Calu3 (cell line): ENCODE results near the gene CCDC92B. TPM values are rescaled to one million over a fixed set of nuclear protein-coding genes. Genes with fewer than 3 reads are reported as not detected.

Experiments
- BruUV-seq: library from RNA; stranded (reverse); fragments of 400-500 nt; replicated peaks from 2 replicates; lab custom pipeline; 2021; lab: Mats Ljungman, UMichigan
- CTCF ChIA-PET: fragments of 300-600 bp; sonication (Branson Sonifier 250); formaldehyde crosslinking; loops from one replicate; lab custom pipeline; 2022; ENCODE audit warnings: antibody characterized with exemption; lab: Charles Lee
- DNase-seq: peaks from one replicate; pipeline ENCODE4 v3.0.0; 2022
- H3K27ac Mint-ChIP-seq: one replicate; pipeline ENCODE4 v1.8.0; 2022; ENCODE audit warnings: mixed read lengths; ENCODE audit not compliant: unreplicated experiment
- H3K27me3 Mint-ChIP-seq: one replicate; pipeline ENCODE4 v1.8.0; 2022; ENCODE audit warnings: mixed read lengths; ENCODE audit not compliant: unreplicated experiment
- H3K36me3 Mint-ChIP-seq: one replicate; pipeline ENCODE4 v1.8.0; 2022; ENCODE audit warnings: mild to moderate bottlenecking, moderate library complexity, mixed read lengths; ENCODE audit not compliant: insufficient read depth, unreplicated experiment
- H3K4me1 Mint-ChIP-seq: one replicate; pipeline ENCODE4 v1.8.0; 2022; ENCODE audit warnings: mild to moderate bottlenecking, low read depth, mixed read lengths; ENCODE audit not compliant: unreplicated experiment
- H3K4me3 Mint-ChIP-seq: one replicate; pipeline ENCODE4 v1.8.0; 2022; ENCODE audit warnings: mild to moderate bottlenecking, low read depth, moderate library complexity, mixed read lengths; ENCODE audit not compliant: unreplicated experiment
- H3K9me3 Mint-ChIP-seq: one replicate; pipeline ENCODE4 v1.8.0; 2022; ENCODE audit warnings: low read depth, mixed read lengths; ENCODE audit not compliant: unreplicated experiment
- intact Hi-C: fragments of 100-400 bp; cut with micrococcal nuclease; formaldehyde crosslinking; loops from one replicate; pipeline ENCODE4 v1.10.0; 2022; ENCODE audit not compliant: unreplicated experiment
- total RNA-seq: library from RNA; stranded (reverse); gene quantifications from 2 replicates; pipeline ENCODE4 v1.2.3, GENCODE V29; 2022
- TF ChIP-seq, protein P1 (sequence below): fragments of 200-600 bp; IDR thresholded peaks from one replicate; pipeline ENCODE4 v1.8.0; 2022; ENCODE audit warnings: antibody characterized with exemption; ENCODE audit not compliant: unreplicated experiment

Gene CCDC92B
- total RNA-seq, 1 experiment from 2014 or later: not detected

GRCh38 chr17:2690165-2691068 is 59.0 kb downstream of the CCDC92B start:
- no peak overlapping the region for H3K4me3 Mint-ChIP-seq
- intact Hi-C loops: no loop called here
- no peak for DNase-seq
- no TSS peak for BruUV-seq
- no peak overlapping the region for H3K27ac Mint-ChIP-seq
- H3K27me3 Mint-ChIP-seq: no peaks in the 10 kb centered on the region
- CTCF ChIA-PET: no interaction called here
- H3K36me3 Mint-ChIP-seq: peaks cover 57% of the 10 kb centered on the region
- H3K4me1 Mint-ChIP-seq: no peaks in the 10 kb centered on the region
- H3K9me3 Mint-ChIP-seq: no peaks in the 10 kb centered on the region
- TF ChIP-seq, protein P1, sequence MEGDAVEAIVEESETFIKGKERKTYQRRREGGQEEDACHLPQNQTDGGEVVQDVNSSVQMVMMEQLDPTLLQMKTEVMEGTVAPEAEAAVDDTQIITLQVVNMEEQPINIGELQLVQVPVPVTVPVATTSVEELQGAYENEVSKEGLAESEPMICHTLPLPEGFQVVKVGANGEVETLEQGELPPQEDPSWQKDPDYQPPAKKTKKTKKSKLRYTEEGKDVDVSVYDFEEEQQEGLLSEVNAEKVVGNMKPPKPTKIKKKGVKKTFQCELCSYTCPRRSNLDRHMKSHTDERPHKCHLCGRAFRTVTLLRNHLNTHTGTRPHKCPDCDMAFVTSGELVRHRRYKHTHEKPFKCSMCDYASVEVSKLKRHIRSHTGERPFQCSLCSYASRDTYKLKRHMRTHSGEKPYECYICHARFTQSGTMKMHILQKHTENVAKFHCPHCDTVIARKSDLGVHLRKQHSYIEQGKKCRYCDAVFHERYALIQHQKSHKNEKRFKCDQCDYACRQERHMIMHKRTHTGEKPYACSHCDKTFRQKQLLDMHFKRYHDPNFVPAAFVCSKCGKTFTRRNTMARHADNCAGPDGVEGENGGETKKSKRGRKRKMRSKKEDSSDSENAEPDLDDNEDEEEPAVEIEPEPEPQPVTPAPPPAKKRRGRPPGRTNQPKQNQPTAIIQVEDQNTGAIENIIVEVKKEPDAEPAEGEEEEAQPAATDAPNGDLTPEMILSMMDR: no peak

- BruUV-seq: TSS peak; percentile 31
- Mint-ChIP-seq H3K4me1 (no peaks in the 10 kb centered on the region), H3K36me3 (peaks cover 51% of the 10 kb centered on the region), H3K27me3 (no peaks in the 10 kb centered on the region), H3K4me3 (no peak overlapping the region), H3K27ac (peak overlapping the region; percentile 39), H3K9me3 (no peaks in the 10 kb centered on the region)
- CTCF ChIA-PET: no interaction called here
- intact Hi-C loops: no loop called here
- TF ChIP-seq, protein P1: no peak
- no peak for DNase-seq
Measured at GRCh38 chr17:2689411-2690164, 59.9 kb downstream of the CCDC92B start.

- intact Hi-C loops: no loop called here
- CTCF ChIA-PET: no interaction called here
- no peaks in the 10 kb centered on the region for H3K4me1 Mint-ChIP-seq
- TF ChIP-seq, protein P1: no peak
- no peaks in the 10 kb centered on the region for H3K27me3 Mint-ChIP-seq
- H3K27ac Mint-ChIP-seq: peak overlapping the region; percentile 39
- H3K36me3 Mint-ChIP-seq: peaks cover 59% of the 10 kb centered on the region
- no TSS peak for BruUV-seq
- no peak overlapping the region for H3K4me3 Mint-ChIP-seq
- DNase-seq: no peak
- no peaks in the 10 kb centered on the region for H3K9me3 Mint-ChIP-seq
Measured at GRCh38 chr17:2688351-2689342, 60.8 kb downstream of the CCDC92B start.

DNA sequence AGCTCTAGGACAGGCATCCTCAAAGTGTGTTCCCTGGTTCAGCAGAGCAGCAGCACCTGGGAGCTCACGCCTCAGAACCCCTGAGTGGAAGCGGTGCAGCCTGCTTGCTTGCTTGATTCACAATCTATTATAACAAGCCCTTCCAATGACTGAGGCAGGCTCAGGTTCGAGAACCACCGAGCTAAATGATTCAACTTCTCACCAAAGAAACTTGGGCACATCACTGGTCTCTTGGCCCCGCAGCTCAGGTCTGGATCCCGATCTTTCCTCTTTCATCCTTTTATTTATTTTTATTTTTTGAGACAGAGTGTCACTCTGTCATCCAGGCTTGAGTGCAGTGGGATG is 62.4 kb downstream of the CCDC92B start:
- no peaks in the 10 kb centered on the region for H3K4me1 Mint-ChIP-seq
- TF ChIP-seq, protein P1: no peak
- peak overlapping the region; percentile 52 for H3K27ac Mint-ChIP-seq
- H3K36me3 Mint-ChIP-seq: peaks cover 54% of the 10 kb centered on the region
- DNase-seq: no peak
- CTCF ChIA-PET: no interaction called here
- H3K4me3 Mint-ChIP-seq: no peak overlapping the region
- no TSS peak for BruUV-seq
- intact Hi-C loops: no loop called here
- H3K9me3 Mint-ChIP-seq: no peaks in the 10 kb centered on the region
- no peaks in the 10 kb centered on the region for H3K27me3 Mint-ChIP-seq
